ENCODE data around the gene IFITM1. TPM values are rescaled to one million over a fixed set of nuclear protein-coding genes. Genes with fewer than 3 reads are reported as not detected.
A peak's percentile ranks its signal among the peaks of the same experiment; 100 is the strongest.
"Not testable (repeated sequence)": the region's sequence is repeated elsewhere in the genome, so short reads cannot be mapped to it uniquely, and the experiment has no call there.

Gene IFITM1
- total RNA-seq, 2 experiments from 2014 or later, result 36.4 to 72.4 TPM

- peak overlapping the region; percentile 68 for H3K4me2 ChIP-seq (ENCODE audit: low read length)
- H3K9me3 ChIP-seq (ENCODE audit: low read length); H4K20me1 ChIP-seq (ENCODE audit: insufficient read depth, low read length); DNase-seq (ENCODE audit: low spot score); H2AFZ ChIP-seq (ENCODE audit: low read length); H3K9me2 ChIP-seq (ENCODE audit: insufficient read depth, low read length); H3K79me2 ChIP-seq (ENCODE audit: insufficient read depth, low read depth, low read length); BruUV-seq (replicated peaks); H3K36me3 ChIP-seq (ENCODE audit: insufficient read depth, low read length); H3K27ac ChIP-seq (ENCODE audit: low read depth, low read length, poor library complexity, severe bottlenecking); intact Hi-C loops (cut with micrococcal nuclease; ENCODE audit: unreplicated experiment): not testable (repeated sequence)
- H3K4me3 ChIP-seq (ENCODE audit: low read depth, low read length, poor library complexity, severe bottlenecking), result peak overlapping the region; percentile 67
- peaks cover 51% of the 10 kb centered on the region for H3K4me1 ChIP-seq (ENCODE audit: insufficient read depth, low read length, poor library complexity, severe bottlenecking)
- CTCF ChIA-PET (ENCODE audit: unreplicated experiment), result interaction anchor here (1.5 kb wide), 1 partner anchor 29 kb away, joined by 5 read pairs; no protein-coding TSS in a partner anchor
- POLR2A ChIA-PET, result interaction anchor here (2.3 kb wide), 1 partner anchor 19 kb away, joined by 17 read pairs; no protein-coding TSS in a partner anchor
These were observed 2.7 kb upstream of the IFITM1 start for GRCh38 chr11:311013-311748.

DNA sequence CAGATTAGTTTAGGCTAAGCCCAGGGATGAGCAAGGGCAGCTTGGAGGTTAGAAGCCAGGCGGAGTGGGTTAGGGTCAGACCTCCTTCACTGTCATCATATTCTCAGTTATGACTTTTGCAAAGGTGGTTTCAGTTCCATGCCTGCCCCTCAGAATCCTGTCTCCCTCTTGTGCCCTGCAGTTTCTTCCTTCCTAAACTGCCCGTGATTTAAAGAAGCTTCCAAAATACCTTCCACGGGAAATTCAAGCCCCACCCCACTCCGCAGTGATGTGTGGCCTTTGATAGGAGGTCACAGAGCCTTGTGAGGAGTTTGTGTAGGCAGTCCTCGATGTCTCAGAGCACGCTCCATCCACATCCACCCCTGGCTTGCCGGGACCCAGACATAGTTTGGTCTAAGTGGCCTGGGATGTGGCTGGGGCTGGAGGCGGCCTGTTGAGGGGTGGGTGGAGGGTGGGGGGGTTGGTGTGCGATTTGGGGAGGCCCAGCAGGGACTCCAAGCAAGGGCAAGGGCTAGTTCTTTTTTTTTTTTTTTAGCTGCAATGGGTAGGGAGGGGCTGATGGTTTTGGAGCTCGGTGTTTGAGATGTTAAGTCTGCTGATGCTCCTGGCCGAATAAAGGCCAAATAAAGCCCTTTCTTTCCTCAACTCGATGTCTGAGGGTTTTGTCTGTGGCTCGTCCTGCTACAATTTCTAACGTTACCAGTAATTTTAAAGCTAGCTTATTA lies 1.6 kb upstream of the IFITM1 start:
- H3K4me1 ChIP-seq (ENCODE audit: insufficient read depth, low read length, poor library complexity, severe bottlenecking), result peaks cover 51% of the 10 kb centered on the region
- no peak for TF ChIP-seq EZH2phosphoT487 (IDR thresholded peaks at IDR 0.05; ENCODE audit: borderline replicate concordance, low read depth, low read length)
- TF ChIP-seq, protein P1, sequence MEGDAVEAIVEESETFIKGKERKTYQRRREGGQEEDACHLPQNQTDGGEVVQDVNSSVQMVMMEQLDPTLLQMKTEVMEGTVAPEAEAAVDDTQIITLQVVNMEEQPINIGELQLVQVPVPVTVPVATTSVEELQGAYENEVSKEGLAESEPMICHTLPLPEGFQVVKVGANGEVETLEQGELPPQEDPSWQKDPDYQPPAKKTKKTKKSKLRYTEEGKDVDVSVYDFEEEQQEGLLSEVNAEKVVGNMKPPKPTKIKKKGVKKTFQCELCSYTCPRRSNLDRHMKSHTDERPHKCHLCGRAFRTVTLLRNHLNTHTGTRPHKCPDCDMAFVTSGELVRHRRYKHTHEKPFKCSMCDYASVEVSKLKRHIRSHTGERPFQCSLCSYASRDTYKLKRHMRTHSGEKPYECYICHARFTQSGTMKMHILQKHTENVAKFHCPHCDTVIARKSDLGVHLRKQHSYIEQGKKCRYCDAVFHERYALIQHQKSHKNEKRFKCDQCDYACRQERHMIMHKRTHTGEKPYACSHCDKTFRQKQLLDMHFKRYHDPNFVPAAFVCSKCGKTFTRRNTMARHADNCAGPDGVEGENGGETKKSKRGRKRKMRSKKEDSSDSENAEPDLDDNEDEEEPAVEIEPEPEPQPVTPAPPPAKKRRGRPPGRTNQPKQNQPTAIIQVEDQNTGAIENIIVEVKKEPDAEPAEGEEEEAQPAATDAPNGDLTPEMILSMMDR (conservative IDR thresholded peaks at IDR 0.05; ENCODE audit: low read length), result no peak
- DNase-seq (ENCODE audit: low spot score), result no peak
- no peaks in the 10 kb centered on the region for H3K36me3 ChIP-seq (ENCODE audit: insufficient read depth, low read length)
- H3K4me3 ChIP-seq (ENCODE audit: low read depth, low read length, poor library complexity, severe bottlenecking), result peak overlapping the region; percentile 67
- H3K9me3 ChIP-seq (ENCODE audit: low read length), result no peaks in the 10 kb centered on the region
- H3K79me2 ChIP-seq (ENCODE audit: insufficient read depth, low read depth, low read length), result no peaks in the 10 kb centered on the region
- ChIA-PET POLR2A (interaction anchor here (0.7 to 2.3 kb wide), 9 partner anchors 12 to 46 kb away, joined by 3 to 17 read pairs (median 5); no protein-coding TSS in a partner anchor), CTCF (ENCODE audit: unreplicated experiment) (interaction anchor here (0.7 to 1.5 kb wide), 2 partner anchors 18 to 28 kb away, joined by 4 to 5 read pairs; no protein-coding TSS in a partner anchor)
- intact Hi-C loops (cut with micrococcal nuclease; ENCODE audit: unreplicated experiment), result loop anchor here (2.0 kb wide), 2 partner anchors 43 kb away; no protein-coding TSS in a partner anchor
- H2AFZ ChIP-seq (ENCODE audit: low read length), result peak overlapping the region; percentile 45; the same call in 1 of the 2 replicates
- no TSS peak for BruUV-seq (replicated peaks)
- no peaks in the 10 kb centered on the region for H3K9me2 ChIP-seq (ENCODE audit: insufficient read depth, low read length)
- peak overlapping the region; percentile 76 for H3K27ac ChIP-seq (ENCODE audit: low read depth, low read length, poor library complexity, severe bottlenecking)
- H4K20me1 ChIP-seq (ENCODE audit: insufficient read depth, low read length), result no peaks in the 10 kb centered on the region
- peak overlapping the region; percentile 68 for H3K4me2 ChIP-seq (ENCODE audit: low read length)

DNA sequence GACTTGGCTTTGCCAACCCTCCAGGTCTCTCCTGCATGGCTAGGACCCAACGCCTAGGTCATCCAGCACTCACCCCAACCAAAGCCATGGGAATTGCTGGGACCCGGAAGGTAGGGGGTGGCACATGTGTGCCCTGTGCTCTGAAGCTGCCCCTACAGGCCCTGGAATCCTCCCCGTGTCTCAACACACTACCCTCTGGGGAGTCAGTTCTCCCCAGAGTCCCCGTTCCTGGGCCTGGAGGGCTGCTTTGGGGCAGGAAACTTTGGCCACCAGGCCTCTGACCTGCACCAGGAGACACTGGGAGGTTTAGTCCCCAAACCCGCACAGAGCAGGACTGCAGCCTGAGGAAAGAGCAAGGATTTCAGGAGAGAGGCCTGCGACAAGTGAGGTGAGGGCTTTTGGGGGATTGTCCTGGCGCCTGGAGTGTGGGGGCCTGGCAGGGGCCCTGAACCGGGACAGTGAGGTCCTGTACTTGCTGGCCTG lies 495 bp upstream of the IFITM1 start:
- no peaks in the 10 kb centered on the region for H3K9me2 ChIP-seq (ENCODE audit: insufficient read depth, low read length)
- TF ChIP-seq, protein P1 (conservative IDR thresholded peaks at IDR 0.05; ENCODE audit: low read length), result no peak
- no peak for TF ChIP-seq EZH2phosphoT487 (IDR thresholded peaks at IDR 0.05; ENCODE audit: borderline replicate concordance, low read depth, low read length)
- peak overlapping the region; percentile 76 for H3K27ac ChIP-seq (ENCODE audit: low read depth, low read length, poor library complexity, severe bottlenecking)
- peak overlapping the region; percentile 45; the same call in 1 of the 2 replicates for H2AFZ ChIP-seq (ENCODE audit: low read length)
- H3K4me2 ChIP-seq (ENCODE audit: low read length), result peak overlapping the region; percentile 68
- ChIA-PET POLR2A (interaction anchor here (0.7 to 2.3 kb wide), 7 partner anchors 14 to 45 kb away, joined by 3 to 17 read pairs (median 5); no protein-coding TSS in a partner anchor), CTCF (ENCODE audit: unreplicated experiment) (no interaction called here)
- BruUV-seq (replicated peaks), result no TSS peak
- peak overlapping the region; percentile 67 for H3K4me3 ChIP-seq (ENCODE audit: low read depth, low read length, poor library complexity, severe bottlenecking)
- peaks cover 45% of the 10 kb centered on the region for H3K4me1 ChIP-seq (ENCODE audit: insufficient read depth, low read length, poor library complexity, severe bottlenecking)
- no peaks in the 10 kb centered on the region for H4K20me1 ChIP-seq (ENCODE audit: insufficient read depth, low read length)
- intact Hi-C loops (cut with micrococcal nuclease; ENCODE audit: unreplicated experiment), result loop anchor here (2.0 kb wide), 2 partner anchors 41 to 45 kb away; no protein-coding TSS in a partner anchor
- no peaks in the 10 kb centered on the region for H3K79me2 ChIP-seq (ENCODE audit: insufficient read depth, low read depth, low read length)
- no peaks in the 10 kb centered on the region for H3K9me3 ChIP-seq (ENCODE audit: low read length)
- no peaks in the 10 kb centered on the region for H3K36me3 ChIP-seq (ENCODE audit: insufficient read depth, low read length)
- no peak for DNase-seq (ENCODE audit: low spot score)

GRCh38 chr11:314554-314875 lies 675 bp downstream of the IFITM1 start:
- H3K36me3 ChIP-seq (ENCODE audit: insufficient read depth, low read length); H3K79me2 ChIP-seq (ENCODE audit: insufficient read depth, low read depth, low read length); intact Hi-C loops (cut with micrococcal nuclease; ENCODE audit: unreplicated experiment); H3K9me2 ChIP-seq (ENCODE audit: insufficient read depth, low read length); H4K20me1 ChIP-seq (ENCODE audit: insufficient read depth, low read length); CTCF ChIA-PET (ENCODE audit: unreplicated experiment); BruUV-seq (replicated peaks); DNase-seq (ENCODE audit: low spot score); H2AFZ ChIP-seq (ENCODE audit: low read length); H3K9me3 ChIP-seq (ENCODE audit: low read length): not testable (repeated sequence)
- Histone ChIP-seq H3K4me1 (ENCODE audit: insufficient read depth, low read length, poor library complexity, severe bottlenecking) (peaks cover 39% of the 10 kb centered on the region), H3K4me2 (ENCODE audit: low read length) (peak overlapping the region; percentile 68), H3K27ac (ENCODE audit: low read depth, low read length, poor library complexity, severe bottlenecking) (peak overlapping the region; percentile 76), H3K4me3 (ENCODE audit: low read depth, low read length, poor library complexity, severe bottlenecking) (peak overlapping the region; percentile 67)
- POLR2A ChIA-PET, result interaction anchor here (0.5 to 3.8 kb wide), 2 partner anchors 26 to 93 kb away, joined by 3 to 18 read pairs; no protein-coding TSS in a partner anchor

Measured in OCI-LY7 (cell line).